ENCODE results near the gene CDKAL1.

Gene CDKAL1

GRCh38 chr6:21000331-21000801 is 466.1 kb downstream of the CDKAL1 start:
- H2BK15ac ChIP-seq (ENCODE audit: low read length), result no peak overlapping the region
- H3K14ac ChIP-seq (ENCODE audit: low read length), result no peak overlapping the region
- no peak overlapping the region for H3K18ac ChIP-seq (ENCODE audit: low read length)
- H3K36me3 ChIP-seq (replicated peaks in 1 of 2; ENCODE audit: control insufficient read depth in 2 of 2, insufficient read depth in 2 of 2, low read length in 2 of 2), result peaks cover 1 to 8% of the 10 kb centered on the region in 2 donors
- no peak overlapping the region for H3K9ac ChIP-seq (ENCODE audit: low read depth, low read length, poor library complexity)
- H3K4me3 ChIP-seq (ENCODE audit: low read length in 2 of 2), result no peak overlapping the region
- H2BK5ac ChIP-seq (ENCODE audit: low read length), result no peak overlapping the region
- no peak overlapping the region for H3K23ac ChIP-seq (ENCODE audit: low read depth, low read length, poor library complexity)
- no peaks in the 10 kb centered on the region for H3K79me1 ChIP-seq (ENCODE audit: low read depth, low read length)
- H4K8ac ChIP-seq (ENCODE audit: low read depth, low read length), result no peak overlapping the region
- H3K4me2 ChIP-seq (ENCODE audit: insufficient read depth, low read length, poor library complexity, severe bottlenecking), result no peak overlapping the region
- no peak overlapping the region for H3K4ac ChIP-seq (ENCODE audit: low read length)
- H2AFZ ChIP-seq (ENCODE audit: low read length), result no peak overlapping the region
- WGBS, 2 donors (ENCODE audit: extremely low coverage in 2 of 2, insufficient read length in 2 of 2, insufficient replicate concordance in 1 of 2), result no CpG with 5 or more reads among the region's 2 CpGs
- no peak overlapping the region for H3K27ac ChIP-seq (replicated peaks; ENCODE audit: low read length)
- peaks cover 0 to 6% of the 10 kb centered on the region in 2 donors for H3K9me3 ChIP-seq (replicated peaks in 1 of 2; ENCODE audit: control insufficient read depth in 2 of 2, insufficient read depth in 1 of 2, low read depth in 1 of 2, low read length in 2 of 2)
- no peak overlapping the region for H2BK120ac ChIP-seq (ENCODE audit: low read depth, low read length)
- peaks cover 3 to 8% of the 10 kb centered on the region in 2 donors for H3K4me1 ChIP-seq (ENCODE audit: control insufficient read depth in 2 of 2, insufficient read depth in 1 of 2, low read depth in 1 of 2, low read length in 2 of 2)
- H2AK5ac ChIP-seq (ENCODE audit: low read depth, low read length), result no peak overlapping the region
- no peak for DNase-seq (ENCODE audit: low spot score)
- H2BK12ac ChIP-seq (ENCODE audit: low read length), result no peak overlapping the region
- no peak overlapping the region for H4K91ac ChIP-seq (ENCODE audit: low read depth, low read length, poor library complexity)
- H3K27me3 ChIP-seq (ENCODE audit: control insufficient read depth in 3 of 3, insufficient read depth in 3 of 3, low read depth in 1 of 3, low read length in 3 of 3), result no peaks in the 10 kb centered on the region

DNA sequence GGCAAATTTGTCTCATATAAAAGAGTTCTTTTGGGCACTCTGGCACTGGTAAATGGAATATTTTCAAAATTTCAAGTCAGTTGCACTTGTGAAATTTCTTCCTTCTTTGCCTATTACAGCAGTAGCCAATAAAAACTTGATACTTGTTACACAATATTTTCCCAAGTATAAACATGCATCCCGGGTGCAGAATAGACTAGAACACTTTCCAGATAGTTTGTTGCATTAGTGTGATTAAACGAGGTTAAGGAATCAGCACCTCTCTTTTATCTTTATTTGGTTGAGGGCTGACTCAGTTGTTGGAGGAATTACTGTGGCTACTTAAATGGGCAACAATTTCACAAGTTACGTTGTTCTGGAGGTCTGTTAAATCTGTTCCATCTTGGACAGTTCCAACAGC is 467.5 kb downstream of the CDKAL1 start:
- no peak overlapping the region for H3K4ac ChIP-seq (ENCODE audit: low read length)
- no peak overlapping the region for H3K23ac ChIP-seq (ENCODE audit: low read depth, low read length, poor library complexity)
- peaks cover 1 to 8% of the 10 kb centered on the region in 2 donors for H3K36me3 ChIP-seq (replicated peaks in 1 of 2; ENCODE audit: control insufficient read depth in 2 of 2, insufficient read depth in 2 of 2, low read length in 2 of 2)
- peaks cover 3 to 8% of the 10 kb centered on the region in 2 donors for H3K4me1 ChIP-seq (ENCODE audit: control insufficient read depth in 2 of 2, insufficient read depth in 1 of 2, low read depth in 1 of 2, low read length in 2 of 2)
- H3K4me3 ChIP-seq (ENCODE audit: low read length in 2 of 2), result no peak overlapping the region
- H3K27me3 ChIP-seq (ENCODE audit: control insufficient read depth in 3 of 3, insufficient read depth in 3 of 3, low read depth in 1 of 3, low read length in 3 of 3), result no peaks in the 10 kb centered on the region
- no peaks in the 10 kb centered on the region for H3K79me1 ChIP-seq (ENCODE audit: low read depth, low read length)
- peaks cover 0 to 6% of the 10 kb centered on the region in 2 donors for H3K9me3 ChIP-seq (replicated peaks in 1 of 2; ENCODE audit: control insufficient read depth in 2 of 2, insufficient read depth in 1 of 2, low read depth in 1 of 2, low read length in 2 of 2)
- no peak overlapping the region for H2BK120ac ChIP-seq (ENCODE audit: low read depth, low read length)
- no peak overlapping the region for H2AK5ac ChIP-seq (ENCODE audit: low read depth, low read length)
- H2BK5ac ChIP-seq (ENCODE audit: low read length), result no peak overlapping the region
- H2AFZ ChIP-seq (ENCODE audit: low read length), result no peak overlapping the region
- H3K27ac ChIP-seq (replicated peaks; ENCODE audit: low read length), result no peak overlapping the region
- DNase-seq (ENCODE audit: low spot score), result no peak
- H4K91ac ChIP-seq (ENCODE audit: low read depth, low read length, poor library complexity), result no peak overlapping the region
- no peak overlapping the region for H2BK12ac ChIP-seq (ENCODE audit: low read length)
- H2BK15ac ChIP-seq (ENCODE audit: low read length), result no peak overlapping the region
- WGBS, 2 donors (ENCODE audit: extremely low coverage in 2 of 2, insufficient read length in 2 of 2, insufficient replicate concordance in 1 of 2), result no CpG with 5 or more reads among the region's 3 CpGs
- H4K8ac ChIP-seq (ENCODE audit: low read depth, low read length), result no peak overlapping the region
- H3K9ac ChIP-seq (ENCODE audit: low read depth, low read length, poor library complexity), result no peak overlapping the region
- H3K4me2 ChIP-seq (ENCODE audit: insufficient read depth, low read length, poor library complexity, severe bottlenecking), result no peak overlapping the region
- H3K18ac ChIP-seq (ENCODE audit: low read length), result no peak overlapping the region
- no peak overlapping the region for H3K14ac ChIP-seq (ENCODE audit: low read length)

GRCh38 chr6:21003780-21004541 is 469.7 kb downstream of the CDKAL1 start:
- H3K79me1 ChIP-seq (ENCODE audit: low read depth, low read length), result no peaks in the 10 kb centered on the region
- H3K9ac ChIP-seq (ENCODE audit: low read depth, low read length, poor library complexity), result no peak overlapping the region
- H3K18ac ChIP-seq (ENCODE audit: low read length), result no peak overlapping the region
- no CpG with 5 or more reads among the region's 3 CpGs for WGBS, 2 donors (ENCODE audit: extremely low coverage in 2 of 2, insufficient read length in 2 of 2, insufficient replicate concordance in 1 of 2)
- H3K36me3 ChIP-seq (replicated peaks in 1 of 2; ENCODE audit: control insufficient read depth in 2 of 2, insufficient read depth in 2 of 2, low read length in 2 of 2), result peaks cover 1 to 8% of the 10 kb centered on the region in 2 donors
- peaks cover 3 to 4% of the 10 kb centered on the region in 2 donors for H3K4me1 ChIP-seq (ENCODE audit: control insufficient read depth in 2 of 2, insufficient read depth in 1 of 2, low read depth in 1 of 2, low read length in 2 of 2)
- no peak overlapping the region for H3K27ac ChIP-seq (replicated peaks; ENCODE audit: low read length)
- H2BK15ac ChIP-seq (ENCODE audit: low read length), result no peak overlapping the region
- H4K91ac ChIP-seq (ENCODE audit: low read depth, low read length, poor library complexity), result no peak overlapping the region
- no peaks in the 10 kb centered on the region for H3K27me3 ChIP-seq (ENCODE audit: control insufficient read depth in 3 of 3, insufficient read depth in 3 of 3, low read depth in 1 of 3, low read length in 3 of 3)
- no peak overlapping the region for H3K4me3 ChIP-seq (ENCODE audit: low read length in 2 of 2)
- peaks cover 0 to 2% of the 10 kb centered on the region in 2 donors for H3K9me3 ChIP-seq (replicated peaks in 1 of 2; ENCODE audit: control insufficient read depth in 2 of 2, insufficient read depth in 1 of 2, low read depth in 1 of 2, low read length in 2 of 2)
- H4K8ac ChIP-seq (ENCODE audit: low read depth, low read length), result no peak overlapping the region
- H3K14ac ChIP-seq (ENCODE audit: low read length), result no peak overlapping the region
- H2BK120ac ChIP-seq (ENCODE audit: low read depth, low read length), result no peak overlapping the region
- H2AK5ac ChIP-seq (ENCODE audit: low read depth, low read length), result no peak overlapping the region
- DNase-seq (ENCODE audit: low spot score), result no peak
- no peak overlapping the region for H3K23ac ChIP-seq (ENCODE audit: low read depth, low read length, poor library complexity)
- H3K4me2 ChIP-seq (ENCODE audit: insufficient read depth, low read length, poor library complexity, severe bottlenecking), result no peak overlapping the region
- H2BK12ac ChIP-seq (ENCODE audit: low read length), result no peak overlapping the region
- no peak overlapping the region for H2AFZ ChIP-seq (ENCODE audit: low read length)
- no peak overlapping the region for H2BK5ac ChIP-seq (ENCODE audit: low read length)
- no peak overlapping the region for H3K4ac ChIP-seq (ENCODE audit: low read length)

GRCh38 chr6:21005816-21006570 is 471.7 kb downstream of the CDKAL1 start:
- H3K4me2 ChIP-seq (ENCODE audit: insufficient read depth, low read length, poor library complexity, severe bottlenecking), result no peak overlapping the region
- no peak overlapping the region for H3K27ac ChIP-seq (replicated peaks; ENCODE audit: low read length)
- no peak overlapping the region for H4K8ac ChIP-seq (ENCODE audit: low read depth, low read length)
- H3K4me3 ChIP-seq (ENCODE audit: low read length in 2 of 2), result no peak overlapping the region
- no peaks in the 10 kb centered on the region for H3K27me3 ChIP-seq (ENCODE audit: control insufficient read depth in 3 of 3, insufficient read depth in 3 of 3, low read depth in 1 of 3, low read length in 3 of 3)
- no peak overlapping the region for H4K91ac ChIP-seq (ENCODE audit: low read depth, low read length, poor library complexity)
- H3K4me1 ChIP-seq (ENCODE audit: control insufficient read depth in 2 of 2, insufficient read depth in 1 of 2, low read depth in 1 of 2, low read length in 2 of 2), result no peaks in the 10 kb centered on the region
- no peak overlapping the region for H3K23ac ChIP-seq (ENCODE audit: low read depth, low read length, poor library complexity)
- no CpG with 5 or more reads among the region's 3 CpGs for WGBS, 2 donors (ENCODE audit: extremely low coverage in 2 of 2, insufficient read length in 2 of 2, insufficient replicate concordance in 1 of 2)
- H3K14ac ChIP-seq (ENCODE audit: low read length), result no peak overlapping the region
- no peak overlapping the region for H2BK5ac ChIP-seq (ENCODE audit: low read length)
- H3K9ac ChIP-seq (ENCODE audit: low read depth, low read length, poor library complexity), result no peak overlapping the region
- peaks cover 0 to under 1% of the 10 kb centered on the region in 2 donors for H3K9me3 ChIP-seq (replicated peaks in 1 of 2; ENCODE audit: control insufficient read depth in 2 of 2, insufficient read depth in 1 of 2, low read depth in 1 of 2, low read length in 2 of 2)
- DNase-seq (ENCODE audit: low spot score), result no peak
- H3K4ac ChIP-seq (ENCODE audit: low read length), result no peak overlapping the region
- no peak overlapping the region for H2AK5ac ChIP-seq (ENCODE audit: low read depth, low read length)
- H3K79me1 ChIP-seq (ENCODE audit: low read depth, low read length), result no peaks in the 10 kb centered on the region
- H2BK15ac ChIP-seq (ENCODE audit: low read length), result no peak overlapping the region
- no peak overlapping the region for H2BK12ac ChIP-seq (ENCODE audit: low read length)
- peaks cover 0 to 3% of the 10 kb centered on the region in 2 donors for H3K36me3 ChIP-seq (replicated peaks in 1 of 2; ENCODE audit: control insufficient read depth in 2 of 2, insufficient read depth in 2 of 2, low read length in 2 of 2)
- no peak overlapping the region for H2AFZ ChIP-seq (ENCODE audit: low read length)
- H3K18ac ChIP-seq (ENCODE audit: low read length), result no peak overlapping the region
- H2BK120ac ChIP-seq (ENCODE audit: low read depth, low read length), result no peak overlapping the region

All from neuronal stem cell (in vitro differentiated cells).